NOMO-1 treated with DMSO at 0.1 percent for 48 hours (cell line): Measurements from ENCODE around the gene ARRDC1.
A peak's percentile ranks its signal among the peaks of the same experiment; 100 is the strongest.
"Not testable (repeated sequence)": the region's sequence is repeated elsewhere in the genome, so short reads cannot be mapped to it uniquely, and the experiment has no call there.

Experiments used
- DNase-seq: peaks from one replicate; lab custom pipeline; 2025; ENCODE audit not compliant: unreplicated experiment; lab: John Stamatoyannopoulos, UW

The ARRDC1 gene

GRCh38 chr9:137583347-137583746 lies 22.1 kb upstream of the ARRDC1 start:
- DNase-seq, result no peak

- no peak for DNase-seq
Observed at GRCh38 chr9:137583957-137584356, 21.5 kb upstream of the ARRDC1 start.

- DNase-seq, result no peak
Observed at GRCh38 chr9:137586854-137587253, 18.6 kb upstream of the ARRDC1 start.

- no peak for DNase-seq
Observed at GRCh38 chr9:137588311-137588710, 17.2 kb upstream of the ARRDC1 start.

GRCh38 chr9:137588891-137589290 lies 16.6 kb upstream of the ARRDC1 start:
- no peak for DNase-seq

- DNase-seq, result peak; percentile 16
Observed at GRCh38 chr9:137589441-137590122, 15.9 kb upstream of the ARRDC1 start.

- DNase-seq, result no peak
Observed at GRCh38 chr9:137590123-137590468, 15.4 kb upstream of the ARRDC1 start.

- DNase-seq, result peak; percentile 89
Observed at GRCh38 chr9:137590469-137591383, 14.8 kb upstream of the ARRDC1 start, which contains the start of gene ZMYND19. Gene ZMYND19, minus strand, starts transcription at chr9:137590512. Its CDS starts 249 bp downstream, at chr9:137590263.

- peak; percentile 43 for DNase-seq
Observed at GRCh38 chr9:137592767-137593166, 12.7 kb upstream of the ARRDC1 start.

- no peak for DNase-seq
Observed at GRCh38 chr9:137593176-137593575, 12.3 kb upstream of the ARRDC1 start.

GRCh38 chr9:137596577-137596976 lies 8.9 kb upstream of the ARRDC1 start:
- not testable (repeated sequence) for DNase-seq

- no peak for DNase-seq
Observed at GRCh38 chr9:137598943-137599342, 6.5 kb upstream of the ARRDC1 start.

- DNase-seq, result peak; percentile 81
Observed at GRCh38 chr9:137602661-137603060, 2.8 kb upstream of the ARRDC1 start.

GRCh38 chr9:137603879-137604278 lies 1.6 kb upstream of the ARRDC1 start:
- no peak for DNase-seq

- DNase-seq, result no peak
Observed at GRCh38 chr9:137604345-137605086, 970 bp upstream of the ARRDC1 start.

- DNase-seq, result no peak
Observed at GRCh38 chr9:137606005-137606621, 627 bp downstream of the ARRDC1 start.

- DNase-seq, result no peak
Observed at GRCh38 chr9:137606734-137607138, 1.2 kb downstream of the ARRDC1 start.

GRCh38 chr9:137607141-137607857 lies 1.8 kb downstream of the ARRDC1 start:
- DNase-seq, result peak; percentile 38

GRCh38 chr9:137610944-137611343 lies 5.5 kb downstream of the ARRDC1 start:
- DNase-seq, result no peak
